H1 (cell line): ENCODE data around the gene AK5. TPM values are rescaled to one million over a fixed set of nuclear protein-coding genes. Genes with fewer than 3 reads are reported as not detected.

Experiments used
- CTCF ChIA-PET: fragments of 300-600 bp; sonication (Branson Sonifier 250); formaldehyde crosslinking; loops from one replicate; lab custom pipeline; 2021; ENCODE audit not compliant: partially characterized antibody; lab: Charles Lee
- POLR2A ChIA-PET: fragments of 300-600 bp; sonication (Branson Sonifier 250); formaldehyde crosslinking; loops from one replicate; lab custom pipeline; 2021; ENCODE audit warnings: inconsistent platforms; ENCODE audit not compliant: partially characterized antibody; lab: Charles Lee
- DNase-seq, 2 experiments: peaks; one replicate each; pipeline versions ENCODE4 v3.0.0 to v3.0.0-alpha.2; 2010 to 2022; ENCODE audit warnings: low spot score in 2 of 2, low read depth in 1 of 2, mixed read lengths in 1 of 2
- FAIRE-seq: peaks from 2 replicates; lab custom pipeline; 2011; peaks lifted over from hg19 to GRCh38; lab: Jason Lieb, UNC
- H2AFZ ChIP-seq: 2 replicates; pipeline ENCODE4 v1.8.1; 2012; ENCODE audit warnings: low read length, inconsistent platforms
- H2AK5ac ChIP-seq: 2 replicates; pipeline ENCODE4 v1.6.1; 2013; ENCODE audit warnings: low read depth, low read length
- H2BK120ac ChIP-seq: replicated peaks from 2 replicates; pipeline ENCODE3; 2013; ENCODE audit warnings: low read depth, low read length, inconsistent platforms
- H2BK12ac ChIP-seq: 2 replicates; pipeline ENCODE4 v1.6.1; 2013; ENCODE audit warnings: low read depth, low read length
- H2BK15ac ChIP-seq: 2 replicates; pipeline ENCODE4 v1.6.1; 2013; ENCODE audit warnings: low read length
- H2BK20ac ChIP-seq: 2 replicates; pipeline ENCODE4 v1.6.1; 2013; ENCODE audit warnings: low read length
- H2BK5ac ChIP-seq: 2 replicates; pipeline ENCODE4 v1.6.1; 2013; ENCODE audit warnings: low read depth, low read length
- H3K14ac ChIP-seq: 2 replicates; pipeline ENCODE4 v1.6.1; 2013; ENCODE audit warnings: inconsistent platforms; ENCODE audit not compliant: insufficient read length
- H3K18ac ChIP-seq: 2 replicates; pipeline ENCODE4 v1.6.1; 2013; ENCODE audit warnings: low read length; ENCODE audit errors: extremely low read depth
- H3K23ac ChIP-seq: 2 replicates; pipeline ENCODE4 v1.6.1; 2013; ENCODE audit warnings: inconsistent platforms; ENCODE audit not compliant: insufficient read length
- H3K23me2 ChIP-seq: 2 replicates; pipeline ENCODE4 v1.6.1; 2013; ENCODE audit warnings: low read depth, low read length
- H3K27ac ChIP-seq: 2 replicates; pipeline ENCODE4 v1.6.1; 2011; ENCODE audit warnings: low read depth, low read length, inconsistent platforms
- H3K27me3 ChIP-seq, 4 experiments: replicated peaks in 1 of 4; 1 replicate in 1 of 4; 2 replicates in 3 of 4; pipeline versions ENCODE4 v1.6.1 to v1.8.1; 2011 to 2013; ENCODE audit warnings: low read length in 3 of 4, mild to moderate bottlenecking in 3 of 4, inconsistent platforms in 2 of 4, mixed read lengths in 2 of 4, moderate library complexity in 1 of 4; ENCODE audit not compliant: control insufficient read depth in 3 of 4, insufficient read depth in 3 of 4; ENCODE audit errors: extremely low read depth in 1 of 4
- H3K36me3 ChIP-seq, 4 experiments: 2 replicates each; pipeline versions ENCODE4 v1.6.1 to v1.8.1; 2011 to 2013; ENCODE audit warnings: mild to moderate bottlenecking in 4 of 4, low read length in 3 of 4, moderate library complexity in 2 of 4, control low read depth in 1 of 4, inconsistent platforms in 1 of 4; ENCODE audit not compliant: insufficient read depth in 4 of 4, control insufficient read depth in 2 of 4
- H3K4ac ChIP-seq: replicated peaks from 2 replicates; pipeline ENCODE3; 2013; ENCODE audit warnings: low read length, low read depth, mixed read lengths, inconsistent platforms; ENCODE audit not compliant: insufficient read length
- H3K4me1 ChIP-seq, 4 experiments: replicated peaks in 1 of 4; 1 replicate in 1 of 4; 2 replicates in 3 of 4; pipeline versions ENCODE4 v1.6.1 to v1.8.1; 2011 to 2013; ENCODE audit warnings: low read length in 3 of 4, inconsistent platforms in 2 of 4, mixed read lengths in 1 of 4; ENCODE audit not compliant: insufficient read depth in 4 of 4, control insufficient read depth in 3 of 4
- H3K4me2 ChIP-seq, 2 experiments: 2 replicates each; pipeline versions ENCODE4 v1.6.1 to v1.8.1; 2011 to 2013; ENCODE audit warnings: low read depth in 2 of 2, low read length in 2 of 2, control low read depth in 1 of 2, inconsistent platforms in 1 of 2, mild to moderate bottlenecking in 1 of 2; ENCODE audit not compliant: insufficient read depth in 1 of 2
- H3K4me3 ChIP-seq, 4 experiments: fragments of 200-600, 300-600 bp in 1 of 4; sonication (generic), shearing (Covaris generic), sonication (Bioruptor Twin) in 1 of 4; 2 replicates each; pipeline versions ENCODE4 v1.5.1 to v1.8.1; 2011 to 2016; ENCODE audit warnings: low read length in 4 of 4, low read depth in 3 of 4, control low read depth in 2 of 4, inconsistent platforms in 2 of 4, mild to moderate bottlenecking in 2 of 4, mixed read lengths in 1 of 4, moderate library complexity in 1 of 4; ENCODE audit not compliant: insufficient read depth in 2 of 4; ENCODE audit errors: extremely low read depth in 1 of 4
- H3K56ac ChIP-seq: replicated peaks from 2 replicates; pipeline ENCODE3; 2013; ENCODE audit warnings: low read depth, mild to moderate bottlenecking, mixed read lengths, low read length, inconsistent platforms; ENCODE audit not compliant: insufficient read length
- H3K79me1 ChIP-seq: 2 replicates; pipeline ENCODE4 v1.6.1; 2013; ENCODE audit warnings: low read depth, low read length, control low read depth
- H3K79me2 ChIP-seq, 2 experiments: 2 replicates each; pipeline versions ENCODE4 v1.6.1 to v1.8.1; 2012 to 2013; ENCODE audit warnings: low read length in 2 of 2, mild to moderate bottlenecking in 2 of 2, inconsistent platforms in 1 of 2; ENCODE audit not compliant: insufficient read depth in 2 of 2, control insufficient read depth in 1 of 2
- H3K9ac ChIP-seq, 4 experiments: replicated peaks in 1 of 4; 1 replicate in 1 of 4; 2 replicates in 3 of 4; pipeline versions ENCODE4 v1.6.1 to v1.8.1; 2011 to 2013; ENCODE audit warnings: low read depth in 3 of 4, low read length in 3 of 4, control low read depth in 2 of 4, mild to moderate bottlenecking in 2 of 4, moderate library complexity in 2 of 4, inconsistent platforms in 1 of 4; ENCODE audit errors: extremely low read depth in 1 of 4
- H3K9me3 ChIP-seq, 2 experiments: 2 replicates each; pipeline versions ENCODE4 v1.6.1 to v1.8.1; 2012 to 2013; ENCODE audit warnings: mild to moderate bottlenecking in 2 of 2, moderate library complexity in 2 of 2, control low read depth in 1 of 2, inconsistent platforms in 1 of 2, low read depth in 1 of 2, low read length in 1 of 2, mixed read lengths in 1 of 2; ENCODE audit not compliant: insufficient read depth in 2 of 2
- H4K20me1 ChIP-seq, 2 experiments: replicated peaks in 1 of 2; 2 replicates each; pipeline versions ENCODE3 to v1.8.1; 2011 to 2013; ENCODE audit warnings: inconsistent platforms in 2 of 2, low read length in 2 of 2, mild to moderate bottlenecking in 1 of 2; ENCODE audit not compliant: insufficient read depth in 2 of 2, control insufficient read depth in 1 of 2
- H4K5ac ChIP-seq: 2 replicates; pipeline ENCODE4 v1.6.1; 2013; ENCODE audit warnings: low read length, low read depth, mixed read lengths, inconsistent platforms; ENCODE audit not compliant: insufficient read length
- H4K8ac ChIP-seq: 2 replicates; pipeline ENCODE4 v1.8.0; 2013; ENCODE audit warnings: mild to moderate bottlenecking, moderate library complexity, low read length, inconsistent platforms; ENCODE audit not compliant: insufficient read depth; ENCODE audit errors: extremely low read depth
- H4K91ac ChIP-seq: replicated peaks from 2 replicates; pipeline ENCODE3; 2013; ENCODE audit warnings: low read length, mixed read lengths, inconsistent platforms; ENCODE audit not compliant: insufficient read length
- BCL11A ChIP-seq, 2 experiments: IDR thresholded peaks; one replicate each; pipeline ENCODE4 v1.6.1; 2011; ENCODE audit warnings: low read depth in 2 of 2, low read length in 2 of 2, mild to moderate bottlenecking in 2 of 2
- HDAC6 ChIP-seq: IDR thresholded peaks from one replicate; pipeline ENCODE4 v1.7.1; 2012; ENCODE audit warnings: low read depth, mild to moderate bottlenecking, inconsistent platforms, low read length, moderate library complexity
- NRF1 ChIP-seq: IDR thresholded peaks from 2 replicates; pipeline ENCODE4 v1.6.1; 2011; ENCODE audit warnings: mild to moderate bottlenecking, low read depth, low read length, improper control_type of control experiment
- SAP30 ChIP-seq: fragments of 300-600 bp; sonication (generic); IDR thresholded peaks from 2 replicates; pipeline ENCODE4 v1.7.1; 2012; ENCODE audit warnings: low read length, moderate library complexity, mild to moderate bottlenecking, inconsistent platforms; ENCODE audit not compliant: insufficient read depth, insufficient replicate concordance
- TBP ChIP-seq: IDR thresholded peaks from 2 replicates; pipeline ENCODE4 v1.6.1; 2011; ENCODE audit warnings: low read depth, low read length, improper control_type of control experiment
- YY1 ChIP-seq: IDR thresholded peaks from 2 replicates; pipeline ENCODE4 v1.6.1; 2011; ENCODE audit warnings: low read depth, mild to moderate bottlenecking, low read length
- polyA plus RNA-seq, 7 experiments: library from polyadenylated mRNA; depleted of rRNA in 3 of 7; stranded (reverse) in 5 of 7; unstranded in 2 of 7; fragments of >200 nt in 5 of 7; fragments of 200-250 nt in 2 of 7; gene quantifications; 1 replicate in 5 of 7; 2 replicates in 1 of 7; 4 replicates in 1 of 7; pipeline versions ENCODE4 v1.2.1 to v1.2.3, GENCODE V29; 2011 to 2013; ENCODE audit warnings: missing spikeins in 2 of 7, mixed read lengths in 2 of 7
- total RNA-seq: library from RNA; stranded (reverse); fragmentation: NEBNext Ultra II Directional; extraction: Animal tissue kit (Norgen Biotek cat#: 25700); gene quantifications from 2 replicates; pipeline ENCODE4 v1.2.1, GENCODE V29; 2021
- TF ChIP-seq, protein P1 (sequence below), 3 experiments: IDR thresholded peaks; 1 replicate in 2 of 3; 2 replicates in 1 of 3; pipeline versions ENCODE4 v1.5.1 to v1.6.1; 2011; ENCODE audit warnings: low read length in 3 of 3, mild to moderate bottlenecking in 3 of 3, inconsistent platforms in 2 of 3, low read depth in 1 of 3, moderate library complexity in 1 of 3; ENCODE audit not compliant: insufficient read depth in 1 of 3; ENCODE audit errors: control extremely low read depth in 1 of 3

AK5 gene
- total and polyA plus RNA-seq, 2 of the 8 experiments (the other 6 are each of a cell fraction or from before 2014, with no cell fraction given): 2.0 to 7.1 TPM

DNA sequence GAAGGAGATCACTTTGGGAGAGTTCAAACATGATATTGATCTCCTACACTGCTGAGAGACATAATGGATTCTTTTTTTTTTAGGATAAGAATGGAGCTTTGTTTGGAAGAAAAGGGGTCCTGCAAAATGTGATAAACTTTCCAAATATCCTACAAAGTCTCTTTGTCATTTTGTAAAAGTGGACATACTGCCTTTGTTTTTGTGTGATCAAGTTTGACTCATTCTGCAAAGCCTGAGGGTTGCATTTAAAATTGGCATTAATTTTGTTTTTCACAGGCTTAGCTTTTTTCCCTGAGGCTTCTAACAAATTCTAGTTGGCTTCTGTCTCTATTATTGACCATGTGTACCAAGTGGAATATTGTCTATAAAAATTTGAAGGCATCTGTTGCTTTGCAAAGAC lies 113.2 kb downstream of the AK5 start:
- no peak overlapping the region for H3K4me3 ChIP-seq
- no peaks in the 10 kb centered on the region for H3K36me3 ChIP-seq
- no peak overlapping the region for H2BK15ac ChIP-seq
- H4K8ac ChIP-seq: no peak overlapping the region
- H3K9ac ChIP-seq: no peak overlapping the region
- no peak overlapping the region for H2BK20ac ChIP-seq
- H3K14ac ChIP-seq: no peak overlapping the region
- no peak overlapping the region for H2BK12ac ChIP-seq
- DNase-seq: no peak
- no peaks in the 10 kb centered on the region for H3K9me3 ChIP-seq
- no peak overlapping the region for H4K5ac ChIP-seq
- H3K27me3 ChIP-seq: no peaks in the 10 kb centered on the region
- no peaks in the 10 kb centered on the region for H3K79me2 ChIP-seq
- H3K27ac ChIP-seq: no peak overlapping the region
- H3K79me1 ChIP-seq: no peaks in the 10 kb centered on the region
- H2BK5ac ChIP-seq: no peak overlapping the region
- no peak overlapping the region for H2AFZ ChIP-seq
- H3K4me1 ChIP-seq: no peaks in the 10 kb centered on the region; a peak in 1 of 7 replicates
- H2AK5ac ChIP-seq: no peak overlapping the region
- no peak overlapping the region for H3K23ac ChIP-seq
- CTCF ChIA-PET: interaction anchor here (0.9 to 1.0 kb wide), 2 partner anchors 23 to 73 kb away, joined by 3 read pairs; no protein-coding TSS in a partner anchor
- H3K18ac ChIP-seq: no peak overlapping the region
- H3K56ac ChIP-seq: no peak overlapping the region
- no peak for FAIRE-seq
- H4K20me1 ChIP-seq: no peaks in the 10 kb centered on the region
- H3K23me2 ChIP-seq: no peaks in the 10 kb centered on the region; the same call in 1 of the 2 replicates
- no peak overlapping the region for H3K4me2 ChIP-seq
- POLR2A ChIA-PET: no interaction called here
- no peak overlapping the region for H4K91ac ChIP-seq
- H2BK120ac ChIP-seq: no peak overlapping the region
- no peak overlapping the region for H3K4ac ChIP-seq
- TF ChIP-seq HDAC6 (no peak), BCL11A (IDR thresholded peaks at IDR 0.05; ENCODE audit: low read depth in 2 of 2, low read length in 2 of 2) (no peak), TBP (no peak), SAP30 (no peak), NRF1 (no peak), YY1 (no peak)
- TF ChIP-seq, protein P1, sequence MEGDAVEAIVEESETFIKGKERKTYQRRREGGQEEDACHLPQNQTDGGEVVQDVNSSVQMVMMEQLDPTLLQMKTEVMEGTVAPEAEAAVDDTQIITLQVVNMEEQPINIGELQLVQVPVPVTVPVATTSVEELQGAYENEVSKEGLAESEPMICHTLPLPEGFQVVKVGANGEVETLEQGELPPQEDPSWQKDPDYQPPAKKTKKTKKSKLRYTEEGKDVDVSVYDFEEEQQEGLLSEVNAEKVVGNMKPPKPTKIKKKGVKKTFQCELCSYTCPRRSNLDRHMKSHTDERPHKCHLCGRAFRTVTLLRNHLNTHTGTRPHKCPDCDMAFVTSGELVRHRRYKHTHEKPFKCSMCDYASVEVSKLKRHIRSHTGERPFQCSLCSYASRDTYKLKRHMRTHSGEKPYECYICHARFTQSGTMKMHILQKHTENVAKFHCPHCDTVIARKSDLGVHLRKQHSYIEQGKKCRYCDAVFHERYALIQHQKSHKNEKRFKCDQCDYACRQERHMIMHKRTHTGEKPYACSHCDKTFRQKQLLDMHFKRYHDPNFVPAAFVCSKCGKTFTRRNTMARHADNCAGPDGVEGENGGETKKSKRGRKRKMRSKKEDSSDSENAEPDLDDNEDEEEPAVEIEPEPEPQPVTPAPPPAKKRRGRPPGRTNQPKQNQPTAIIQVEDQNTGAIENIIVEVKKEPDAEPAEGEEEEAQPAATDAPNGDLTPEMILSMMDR (IDR thresholded peaks at IDR 0.05; ENCODE audit: control extremely low read depth in 1 of 3, insufficient read depth in 1 of 3, low read depth in 1 of 3, low read length in 3 of 3): no peak
